Measurements from ENCODE around the gene RHAG.

DNA sequence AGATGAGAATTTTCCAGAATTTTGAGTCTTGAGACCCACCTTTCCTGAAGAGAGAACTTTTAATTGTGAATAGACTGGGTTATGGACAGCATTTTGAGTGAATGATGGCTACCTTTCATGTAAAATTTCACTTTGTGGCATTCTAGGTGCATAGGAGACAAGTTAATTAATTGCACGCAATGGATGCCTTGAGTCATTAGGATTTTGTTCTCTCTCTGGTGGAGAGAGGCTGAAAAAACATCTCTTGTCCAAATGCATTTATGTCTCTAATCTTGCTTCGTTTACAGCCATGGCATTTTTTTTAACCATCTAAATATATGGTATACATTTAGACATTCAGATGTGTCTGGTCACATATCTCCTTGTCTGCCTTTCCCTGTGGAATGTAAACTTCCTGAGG is 3.1 kb downstream of the RHAG start:
- TF ChIP-seq, protein P1, sequence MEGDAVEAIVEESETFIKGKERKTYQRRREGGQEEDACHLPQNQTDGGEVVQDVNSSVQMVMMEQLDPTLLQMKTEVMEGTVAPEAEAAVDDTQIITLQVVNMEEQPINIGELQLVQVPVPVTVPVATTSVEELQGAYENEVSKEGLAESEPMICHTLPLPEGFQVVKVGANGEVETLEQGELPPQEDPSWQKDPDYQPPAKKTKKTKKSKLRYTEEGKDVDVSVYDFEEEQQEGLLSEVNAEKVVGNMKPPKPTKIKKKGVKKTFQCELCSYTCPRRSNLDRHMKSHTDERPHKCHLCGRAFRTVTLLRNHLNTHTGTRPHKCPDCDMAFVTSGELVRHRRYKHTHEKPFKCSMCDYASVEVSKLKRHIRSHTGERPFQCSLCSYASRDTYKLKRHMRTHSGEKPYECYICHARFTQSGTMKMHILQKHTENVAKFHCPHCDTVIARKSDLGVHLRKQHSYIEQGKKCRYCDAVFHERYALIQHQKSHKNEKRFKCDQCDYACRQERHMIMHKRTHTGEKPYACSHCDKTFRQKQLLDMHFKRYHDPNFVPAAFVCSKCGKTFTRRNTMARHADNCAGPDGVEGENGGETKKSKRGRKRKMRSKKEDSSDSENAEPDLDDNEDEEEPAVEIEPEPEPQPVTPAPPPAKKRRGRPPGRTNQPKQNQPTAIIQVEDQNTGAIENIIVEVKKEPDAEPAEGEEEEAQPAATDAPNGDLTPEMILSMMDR (conservative IDR thresholded peaks at IDR 0.05 in 1 of 2, IDR thresholded peaks at IDR 0.05 in 1 of 2; ENCODE audit: low read depth in 1 of 2, low read length in 2 of 2): no peak
- TF ChIP-seq EZH2 (IDR thresholded peaks at IDR 0.05; ENCODE audit: low read length, missing control alignments): no peak

All from fibroblast of lung (primary cell).